Measurements from ENCODE around the gene SH3BGRL2.
A peak's percentile ranks its signal among the peaks of the same experiment; 100 is the strongest.

The SH3BGRL2 gene

DNA sequence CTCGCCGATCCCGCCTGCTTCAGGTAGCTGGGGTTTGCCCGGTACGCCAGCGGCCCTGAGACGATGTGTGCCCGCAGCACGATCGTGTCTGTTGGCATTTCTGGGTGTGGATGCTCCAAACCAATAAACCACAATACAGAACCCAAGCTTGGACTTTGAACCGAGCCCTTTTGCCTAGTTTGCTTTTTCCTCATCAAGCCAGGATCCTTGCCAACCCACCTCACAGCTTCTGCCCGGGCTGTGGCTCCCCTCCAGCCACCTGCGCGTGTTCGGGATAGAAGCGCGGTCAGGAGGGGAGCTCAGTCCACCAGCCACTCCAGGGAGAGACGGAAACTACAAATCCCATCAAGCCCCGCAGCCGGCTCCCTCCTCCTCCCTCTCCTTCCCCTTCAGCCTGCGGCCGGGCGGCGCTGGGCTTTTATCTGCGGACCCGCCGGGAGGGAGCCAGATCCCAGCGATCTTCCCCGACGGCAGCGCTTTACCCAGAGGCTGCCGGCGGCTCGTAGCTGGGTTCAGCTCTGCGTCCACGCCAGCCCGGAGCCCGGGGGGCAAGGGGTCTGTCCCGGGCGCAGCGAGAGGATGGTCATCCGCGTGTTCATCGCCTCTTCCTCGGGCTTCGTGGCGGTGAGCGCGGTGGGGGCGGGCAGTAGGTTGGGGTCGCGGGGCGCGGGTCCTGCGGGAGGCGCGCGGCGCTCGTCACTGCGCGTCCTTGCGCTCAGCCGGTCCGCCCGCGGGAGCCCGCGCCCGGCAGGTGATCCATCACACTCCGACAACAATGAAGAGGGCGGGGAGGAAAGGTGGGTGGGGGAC lies at the start of gene SH3BGRL2:
TSS of gene SH3BGRL2 (plus strand) at position 447 of the 810 bp plus-strand sequence. CDS start at position 580, 133 bp downstream.
- peak; percentile 97 for DNase-seq

DNA sequence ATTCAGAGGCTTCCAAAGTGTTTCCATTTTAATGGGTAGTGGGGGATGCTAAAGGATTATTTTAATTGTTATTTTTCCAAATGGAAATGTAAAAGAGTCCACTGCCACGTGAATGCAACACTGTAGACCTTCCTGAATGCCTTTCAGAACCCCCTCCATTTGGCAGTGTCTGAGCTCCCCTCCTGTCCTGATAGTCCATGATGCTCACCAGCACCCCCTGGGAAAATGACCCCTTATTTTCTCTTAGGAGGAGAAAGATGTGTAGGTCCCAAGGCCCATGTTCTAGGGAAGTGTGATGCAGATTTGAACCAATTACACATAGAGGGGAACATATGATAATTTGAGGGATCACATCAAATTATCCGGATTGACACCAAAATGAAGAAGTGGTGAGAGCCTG lies 46.8 kb upstream of the SH3BGRL2 start:
- DNase-seq: no peak

DNA sequence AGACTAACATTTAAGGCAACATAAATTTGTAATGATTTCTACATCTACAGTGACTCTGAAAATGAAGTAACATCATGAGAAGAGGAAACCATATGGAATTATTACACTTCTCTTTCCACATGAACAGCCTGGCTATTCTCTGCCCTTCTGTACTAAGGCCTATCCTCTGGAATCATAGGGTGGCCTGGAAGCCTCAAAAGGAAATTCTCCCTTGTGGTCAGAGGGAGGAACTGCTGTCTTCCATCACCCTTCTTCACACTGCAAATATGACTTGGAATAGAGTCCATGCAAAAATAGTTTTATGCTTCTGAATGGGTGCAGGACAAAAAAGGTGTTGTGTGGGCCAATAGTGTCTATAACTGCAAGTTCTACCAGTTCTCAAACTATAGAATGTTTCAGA lies 44.6 kb upstream of the SH3BGRL2 start:
- DNase-seq: no peak

DNA sequence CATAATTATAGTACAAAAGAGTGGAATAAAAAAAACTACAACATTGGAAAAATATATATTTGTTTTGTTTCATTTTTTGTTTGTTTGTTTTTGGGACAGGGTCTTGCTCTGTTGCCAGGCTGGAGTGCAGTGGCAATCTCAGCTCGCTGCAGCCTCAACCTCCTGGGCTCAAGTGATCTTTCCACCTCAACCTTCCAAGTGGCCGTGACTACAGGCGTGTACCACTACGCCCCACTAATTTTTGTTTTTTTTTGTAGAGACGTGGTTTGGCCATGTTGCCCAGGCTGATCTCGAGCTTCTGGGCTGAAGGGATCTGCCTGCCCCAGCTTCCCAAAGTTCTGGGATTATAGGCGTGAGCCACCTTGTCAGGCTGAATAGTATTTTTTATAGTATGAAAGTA lies 41.4 kb upstream of the SH3BGRL2 start:
- DNase-seq: no peak

DNA sequence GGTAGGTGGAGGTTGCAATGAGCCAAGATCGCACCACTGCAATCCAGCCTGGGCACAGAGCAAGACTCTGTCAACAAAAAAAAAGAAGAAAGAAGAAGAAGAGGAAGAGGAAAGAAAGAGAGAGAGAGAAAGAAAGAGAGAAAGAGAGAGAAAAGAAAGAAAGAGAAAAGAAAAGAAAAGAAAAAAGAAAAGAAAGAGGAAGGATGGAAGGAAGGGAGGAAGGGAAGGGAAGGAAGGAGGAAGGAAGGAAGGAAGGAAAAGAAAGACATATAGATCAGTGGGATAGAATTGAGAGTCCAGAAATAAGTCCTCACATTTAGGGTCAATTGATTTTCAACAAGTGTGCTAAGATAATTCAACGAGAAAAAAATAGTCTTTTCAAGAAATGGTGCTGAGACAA lies 34.0 kb upstream of the SH3BGRL2 start:
- DNase-seq: no peak

DNA sequence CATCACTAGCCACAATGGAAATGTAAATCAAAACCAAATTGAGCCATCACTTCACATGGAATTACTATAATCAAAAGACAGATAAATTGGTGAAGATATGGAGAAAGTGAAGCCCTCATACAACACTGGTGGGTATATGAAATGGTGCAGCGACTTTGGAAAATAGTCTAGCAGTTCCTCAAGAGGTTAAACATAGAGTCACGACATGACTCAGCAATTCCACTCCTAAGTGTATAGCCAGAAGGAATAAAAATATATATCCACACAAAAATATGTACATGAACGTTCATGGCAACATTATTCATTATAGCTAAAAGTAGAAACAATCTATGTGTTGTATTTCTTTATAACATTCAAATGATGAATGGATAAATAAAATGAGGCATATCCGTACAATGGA lies 33.1 kb upstream of the SH3BGRL2 start:
- DNase-seq: no peak

DNA sequence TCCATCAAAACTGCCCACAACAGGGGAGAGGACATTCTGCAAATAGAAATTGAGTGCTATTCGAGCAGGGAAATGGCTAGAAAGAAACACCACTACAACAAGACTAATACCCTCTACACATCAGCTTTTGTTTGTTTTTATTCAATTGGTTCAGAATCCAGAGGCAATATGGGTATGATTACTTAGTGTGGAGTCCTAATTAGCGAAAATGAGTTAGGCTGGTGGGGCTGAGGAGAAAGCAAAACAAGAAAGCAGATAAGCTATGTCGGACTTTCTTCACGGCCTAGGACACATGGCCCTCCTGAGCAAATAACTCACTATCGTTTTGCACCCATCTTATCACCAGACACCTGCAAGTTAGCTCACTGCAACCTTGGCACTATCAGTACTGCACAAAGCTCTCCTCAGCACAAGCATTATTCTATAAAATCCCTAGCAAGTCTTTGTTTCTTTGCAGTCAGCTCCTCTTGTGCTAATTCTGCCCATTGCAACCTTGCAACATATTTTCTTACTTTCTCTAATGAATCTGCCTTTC lies 31.3 kb upstream of the SH3BGRL2 start:
- DNase-seq: no peak

DNA sequence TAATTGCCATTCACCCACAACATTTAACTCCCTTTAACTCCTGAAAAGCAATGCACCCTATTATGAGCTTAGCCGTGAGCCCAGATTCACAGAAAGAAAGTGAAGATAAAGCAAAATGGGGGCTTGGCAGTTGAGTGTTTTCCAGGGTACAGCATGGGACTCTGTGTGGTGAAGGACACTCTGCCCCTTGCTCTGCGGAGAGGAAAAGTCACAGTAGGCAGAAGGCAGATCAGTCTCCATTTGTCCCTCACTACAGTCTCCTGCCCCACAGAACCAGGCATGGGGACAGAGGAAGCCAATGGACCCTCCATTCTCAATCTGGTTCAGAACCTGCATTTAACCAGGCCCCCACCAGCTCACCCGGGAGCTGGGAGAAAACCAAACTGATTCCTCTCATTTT lies 30.8 kb upstream of the SH3BGRL2 start:
- peak; percentile 38 for DNase-seq

DNA sequence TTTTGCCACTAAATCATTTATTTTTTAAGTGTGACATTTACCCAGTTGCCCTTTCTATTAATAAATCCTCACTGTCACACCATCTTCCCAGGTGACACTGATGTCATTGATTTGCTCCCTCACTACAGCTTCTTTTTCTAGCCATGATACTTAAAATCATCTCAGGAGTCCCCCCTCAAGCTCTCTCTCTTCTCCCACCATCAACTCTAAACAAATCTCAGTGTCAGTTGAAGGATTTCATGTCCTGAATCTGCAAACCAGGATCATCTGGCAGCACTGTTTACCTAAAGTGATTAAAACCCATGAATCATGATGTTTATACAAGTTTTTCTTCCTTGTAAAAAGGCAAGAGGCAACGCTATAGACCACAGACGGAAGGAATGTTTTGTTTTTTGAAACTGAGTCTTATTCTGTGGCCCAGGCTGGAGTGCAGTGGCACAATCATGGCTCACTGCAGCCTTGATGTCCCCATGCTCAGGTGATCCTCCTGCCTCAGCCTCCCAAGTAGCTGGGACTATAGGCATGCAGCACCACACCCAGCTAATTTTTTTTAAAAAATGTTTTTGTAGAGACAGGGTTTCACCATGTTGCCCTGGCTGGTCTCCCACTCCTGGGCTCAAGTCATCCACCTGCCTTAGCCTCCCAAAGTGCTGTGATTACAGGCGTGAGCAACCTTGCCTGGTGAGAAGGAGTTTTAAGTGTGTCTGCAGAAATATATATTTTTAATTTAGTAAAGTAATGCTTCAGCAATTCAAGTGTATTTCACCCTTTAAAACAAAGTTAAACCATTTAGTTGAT lies 30.1 kb upstream of the SH3BGRL2 start:
- no peak for DNase-seq

DNA sequence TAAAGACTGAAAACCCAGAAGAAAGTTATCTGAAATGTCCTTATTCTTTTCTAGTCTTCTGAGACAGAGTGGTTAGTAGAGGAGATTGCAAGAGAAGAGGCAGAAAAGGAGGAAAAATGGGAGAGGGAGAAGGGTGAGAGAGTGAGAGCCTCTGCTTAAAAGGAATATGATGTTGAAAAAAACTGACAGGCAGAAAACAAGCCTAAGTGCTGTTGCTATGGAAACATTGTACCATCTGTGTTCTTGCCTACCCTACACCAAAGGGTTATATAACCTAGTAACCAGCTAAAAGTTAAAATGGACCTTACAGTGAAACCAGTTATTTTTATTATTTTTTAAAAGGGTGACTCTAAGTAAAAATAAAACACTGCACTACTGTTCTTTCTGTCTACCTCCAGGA lies 28.3 kb upstream of the SH3BGRL2 start:
- peak; percentile 81 for DNase-seq

DNA sequence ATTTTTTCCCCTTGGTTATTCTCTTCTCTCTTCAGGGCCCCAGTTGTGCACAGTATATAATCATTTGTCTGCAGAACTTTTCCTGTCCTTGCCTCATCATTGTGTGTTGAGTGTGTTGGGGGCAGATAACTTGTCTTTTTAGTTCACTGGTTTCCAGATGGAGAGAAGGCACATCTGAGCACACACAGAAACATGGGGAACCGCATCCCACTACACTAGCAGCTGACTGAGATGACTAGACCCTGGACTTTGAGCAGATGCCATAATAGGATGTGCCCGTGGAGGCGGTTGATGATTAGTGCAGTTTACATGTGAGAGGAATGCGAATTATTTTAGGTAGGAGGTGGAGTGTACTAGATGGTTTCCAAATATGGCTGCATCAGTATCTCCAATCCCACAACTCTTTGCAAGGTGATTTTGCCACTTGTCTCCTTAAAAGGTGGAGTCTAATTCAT lies 26.5 kb upstream of the SH3BGRL2 start:
- DNase-seq: no peak

DNA sequence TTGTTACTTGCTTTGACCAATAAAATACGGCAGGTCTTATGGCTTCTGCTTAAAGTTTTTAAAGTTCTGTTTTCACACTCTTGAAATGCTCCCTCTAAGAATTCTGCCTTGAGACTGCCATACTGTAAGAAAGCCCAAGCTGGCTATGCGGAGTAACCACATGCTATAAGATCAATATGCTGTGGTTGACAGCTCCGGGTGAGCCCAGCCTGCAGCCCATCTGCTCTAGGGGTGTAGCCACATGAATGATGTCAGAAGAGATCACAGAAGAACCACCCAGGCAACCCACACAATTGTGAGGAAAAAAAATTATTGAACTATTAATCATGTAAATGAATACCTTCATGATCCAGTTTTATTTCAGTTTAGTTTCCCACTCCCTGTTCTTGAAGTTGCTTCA lies 26.1 kb upstream of the SH3BGRL2 start:
- DNase-seq: no peak

DNA sequence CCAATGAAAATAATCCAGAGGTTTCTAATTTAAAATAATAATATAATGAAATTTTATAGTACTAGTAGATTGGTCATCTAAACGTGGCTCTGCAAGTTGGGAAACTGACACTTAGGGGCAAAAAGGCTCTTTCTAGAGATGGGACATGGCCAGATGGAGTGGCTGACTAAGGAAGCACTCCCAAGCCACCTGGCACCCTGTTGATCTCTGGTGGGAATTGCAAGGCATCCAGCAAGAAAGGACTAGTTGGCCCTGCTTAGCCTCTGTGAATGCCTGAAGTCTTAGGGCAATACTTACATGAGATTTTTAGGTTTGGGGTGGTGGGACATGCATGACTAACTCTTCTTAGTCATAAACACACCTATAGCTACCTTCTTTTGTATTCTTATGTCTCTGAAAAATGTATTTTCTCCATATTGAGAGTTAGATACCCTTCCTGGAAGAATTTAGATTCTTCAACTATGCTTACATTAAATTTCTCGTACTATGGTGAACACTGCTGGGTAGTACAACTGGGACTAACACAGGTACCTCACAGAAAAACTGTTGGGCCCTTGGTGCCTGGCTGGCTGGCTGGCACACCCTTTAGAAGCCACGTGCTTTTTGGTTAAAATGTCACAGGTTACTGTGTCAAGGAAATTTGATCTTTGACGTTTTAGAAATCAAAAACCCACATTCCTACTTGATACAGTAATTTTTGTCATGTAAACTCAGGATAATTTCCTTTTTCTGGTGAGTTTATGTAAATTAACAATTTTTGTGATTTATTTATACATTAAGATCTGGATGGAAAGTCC lies 25.0 kb upstream of the SH3BGRL2 start:
- no peak for DNase-seq

DNA sequence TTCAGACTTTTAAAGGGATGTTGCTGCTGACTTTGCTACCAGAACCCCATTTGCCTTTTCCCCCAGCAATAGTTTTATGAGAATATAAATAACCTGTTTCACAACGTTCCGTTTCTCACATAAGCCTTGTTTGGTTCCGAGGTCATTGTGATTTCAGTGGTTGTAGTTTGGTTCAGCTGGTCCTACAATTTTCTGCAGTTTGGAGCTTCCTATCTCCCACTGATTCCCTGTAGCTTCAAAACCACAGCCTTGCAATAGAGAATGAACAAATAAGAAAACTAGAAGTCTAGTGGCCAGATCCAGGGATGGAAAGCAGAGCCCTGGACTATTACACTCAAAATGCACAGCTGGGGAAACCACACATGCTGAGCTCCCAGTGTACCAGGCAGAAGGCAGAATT lies 24.1 kb upstream of the SH3BGRL2 start:
- DNase-seq: no peak

DNA sequence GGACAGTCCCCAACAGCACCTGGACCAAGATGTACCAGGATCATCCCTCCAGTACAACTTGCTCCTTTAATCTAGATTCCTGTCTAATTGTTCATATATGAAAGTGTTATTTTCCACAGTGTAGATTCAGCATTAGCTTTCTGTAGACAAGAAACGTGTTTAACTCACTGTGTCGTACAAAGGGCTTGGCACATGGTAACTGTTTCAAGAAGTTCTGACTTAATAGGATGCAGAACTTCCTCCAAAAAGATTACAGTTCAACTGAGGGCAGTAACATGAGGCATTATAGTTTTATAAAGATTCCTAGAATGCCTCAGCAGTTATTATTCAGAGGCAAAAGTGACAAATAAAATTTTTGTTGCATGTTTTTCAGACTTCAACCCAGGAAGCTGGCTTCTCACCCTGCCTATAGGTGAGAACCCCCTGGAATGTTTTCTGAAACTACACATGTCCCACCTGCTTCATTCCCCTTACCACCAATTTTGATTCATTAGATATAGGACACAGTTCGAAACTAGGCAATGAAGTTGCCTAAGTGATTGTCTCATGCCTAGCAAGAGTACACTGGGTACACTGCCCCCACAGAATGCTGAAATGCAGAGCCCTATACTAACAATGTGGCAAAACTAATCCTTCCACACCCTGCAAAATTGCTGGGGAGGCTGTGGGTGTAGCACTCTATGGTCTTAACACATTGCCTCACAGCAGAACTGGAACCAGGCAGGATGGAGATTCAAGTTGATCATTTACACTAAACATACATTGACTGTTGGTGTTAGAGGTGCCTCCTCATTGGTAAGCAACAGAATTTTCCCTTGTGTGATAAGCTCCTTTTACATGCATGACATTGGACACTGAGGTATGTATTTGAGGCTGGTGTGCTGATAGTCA lies 22.6 kb upstream of the SH3BGRL2 start:
- no peak for DNase-seq

DNA sequence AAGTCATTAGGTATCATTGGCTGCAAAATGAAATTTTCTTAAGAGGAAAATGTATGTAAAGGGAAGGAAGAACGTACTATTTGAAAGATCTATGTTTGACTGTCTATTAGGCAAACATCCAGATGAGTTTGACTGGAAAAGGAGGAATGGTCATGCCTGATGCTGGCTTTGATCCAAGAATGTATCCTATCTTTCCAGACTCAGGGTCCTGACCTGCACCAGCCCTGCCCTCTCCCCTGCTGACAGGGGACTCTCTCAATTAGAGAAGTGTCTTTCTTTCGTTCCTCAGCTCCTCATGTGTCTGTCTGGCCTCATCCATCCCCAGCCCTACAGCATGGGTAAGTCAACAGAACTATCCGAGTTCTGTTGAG lies 21.9 kb upstream of the SH3BGRL2 start:
- no peak for DNase-seq

DNA sequence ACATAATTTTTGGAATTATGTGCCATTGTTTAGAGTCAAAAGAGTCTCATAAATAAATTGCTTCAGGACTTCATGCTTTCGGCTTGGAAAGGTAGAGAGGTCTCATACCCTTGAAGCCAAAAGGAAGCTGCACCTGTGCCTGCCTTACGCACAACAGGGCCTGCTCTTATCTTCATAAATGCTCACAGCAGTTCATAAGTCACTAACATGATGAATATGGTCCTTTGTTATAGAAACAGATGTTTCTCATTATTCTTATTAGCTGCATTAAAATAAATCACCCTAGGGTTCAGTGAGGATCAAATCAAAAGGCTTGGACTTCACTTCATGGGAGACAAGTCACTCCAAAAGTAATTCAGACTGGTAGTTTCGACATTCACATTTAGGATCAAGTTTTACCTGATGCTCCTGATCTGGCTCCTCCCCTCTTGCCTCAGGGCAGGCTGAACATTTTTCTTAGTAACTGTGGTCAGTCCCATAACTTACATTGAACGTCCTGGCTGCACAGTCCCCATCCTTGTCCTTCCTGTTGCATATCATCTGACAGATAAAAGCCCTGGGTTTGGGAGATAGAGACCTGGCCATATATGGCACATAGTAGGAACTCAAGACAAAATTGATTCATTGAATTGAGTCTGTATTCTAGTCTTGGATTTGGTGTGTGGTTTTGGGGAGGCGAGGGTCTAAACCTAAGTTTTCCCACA lies 20.7 kb upstream of the SH3BGRL2 start:
- no peak for DNase-seq

DNA sequence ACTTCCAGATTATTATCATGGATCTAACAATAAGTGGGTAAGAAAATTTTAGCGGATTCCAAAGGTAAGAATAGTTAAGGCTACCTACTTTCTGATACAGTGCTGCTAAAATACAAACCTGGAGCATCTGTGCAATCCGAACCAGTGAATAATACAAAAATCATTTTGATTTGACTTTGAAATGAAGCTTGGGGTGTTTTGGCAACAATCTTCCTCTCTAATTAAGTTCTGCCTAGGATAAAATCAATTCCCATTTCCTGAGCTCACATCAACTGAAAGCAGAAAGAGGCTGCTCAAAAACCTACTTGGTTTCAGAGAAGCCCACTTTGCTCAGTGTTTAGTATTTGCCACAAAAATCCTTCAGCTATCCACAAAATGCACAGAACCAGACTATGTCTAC lies 18.7 kb upstream of the SH3BGRL2 start:
- no peak for DNase-seq

DNA sequence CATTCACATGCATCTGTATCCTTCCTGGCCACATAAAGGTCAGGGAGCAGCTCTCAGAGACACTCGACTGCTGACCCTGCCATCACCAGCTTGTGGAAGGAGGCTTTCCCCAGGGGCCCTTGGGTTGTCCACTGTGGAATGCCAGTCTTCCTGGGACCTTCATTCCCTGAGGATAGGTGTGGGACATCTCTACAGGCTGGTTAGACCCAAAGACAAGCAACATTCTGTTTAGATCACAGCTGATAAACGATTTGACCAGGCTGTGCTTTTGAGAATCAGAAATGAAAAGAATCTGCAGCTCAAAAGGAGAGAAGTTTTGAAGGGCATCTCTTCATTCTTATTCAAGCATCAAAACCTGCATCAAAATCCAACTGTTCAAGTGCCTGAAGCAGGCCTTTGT lies 18.2 kb upstream of the SH3BGRL2 start:
- no peak for DNase-seq

DNA sequence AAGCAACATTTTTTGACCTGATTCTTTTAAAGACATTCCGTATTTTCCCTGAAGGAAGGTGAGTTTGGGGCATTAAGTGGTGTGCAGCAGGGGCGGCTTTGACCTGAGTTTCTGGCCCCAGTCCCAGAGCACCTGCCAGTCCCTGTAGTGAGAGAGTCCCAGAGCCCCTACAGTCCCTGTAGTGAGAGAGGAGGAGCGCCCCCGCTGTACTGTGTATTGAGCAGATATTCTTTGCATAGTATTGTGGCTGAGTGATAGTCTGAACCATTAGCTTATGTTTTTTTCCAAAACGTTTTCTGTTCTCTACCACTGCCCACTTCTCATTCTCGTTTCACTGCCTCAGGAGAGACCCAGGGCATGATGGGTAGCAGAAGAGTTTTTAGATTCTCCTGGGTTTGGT lies 17.2 kb upstream of the SH3BGRL2 start:
- DNase-seq: no peak
